LNCAP (cell line): ENCODE results near the gene TASOR.

Experiments used
- CTCF ChIP-seq: fragments of 450-650 bp; IDR thresholded peaks from 2 replicates; pipeline ENCODE4 v1.5.1; 2017; ENCODE audit warnings: mild to moderate bottlenecking

The TASOR gene

GRCh38 chr3:56683122-56683817 lies at the start of gene TASOR:
Gene TASOR (minus strand): TSS chr3:56683265. CDS start chr3:56683006, 259 bp downstream.
- TF ChIP-seq CTCF, result no peak

GRCh38 chr3:56732109-56732508 lies 49.0 kb upstream of the TASOR start:
- no peak for TF ChIP-seq CTCF

GRCh38 chr3:56725175-56725574 lies 42.1 kb upstream of the TASOR start:
- TF ChIP-seq CTCF, result no peak

GRCh38 chr3:56724676-56725075 lies 41.6 kb upstream of the TASOR start:
- TF ChIP-seq CTCF, result no peak

- no peak for TF ChIP-seq CTCF
These were observed 37.8 kb upstream of the TASOR start for GRCh38 chr3:56720849-56721248.

GRCh38 chr3:56711344-56711743 lies 28.3 kb upstream of the TASOR start:
- TF ChIP-seq CTCF, result no peak

- peak; percentile 70 for TF ChIP-seq CTCF
These were observed 24.3 kb upstream of the TASOR start for GRCh38 chr3:56707412-56707811.

- TF ChIP-seq CTCF, result no peak
These were observed 23.6 kb upstream of the TASOR start for GRCh38 chr3:56706629-56707028.
